Measurements from ENCODE around the gene ST7.

The ST7 gene

DNA sequence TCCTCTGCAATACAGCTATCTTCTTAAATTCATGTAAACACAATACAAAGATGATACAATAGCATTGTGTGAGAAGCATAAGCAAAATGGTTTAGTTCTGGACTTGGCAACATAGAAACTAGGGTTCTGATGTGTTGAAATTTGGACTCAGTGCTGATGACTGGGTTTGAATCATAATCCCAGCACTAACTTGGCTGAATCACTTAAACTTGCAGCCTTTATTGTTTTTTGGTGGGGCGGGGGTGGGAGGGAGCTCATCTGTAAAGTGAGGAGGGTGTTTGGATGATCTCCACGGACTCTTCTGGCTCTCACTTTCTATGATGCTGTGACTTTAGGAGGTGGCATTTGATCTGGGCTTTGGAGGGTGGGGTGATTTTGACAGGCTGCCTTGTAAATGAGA, 211.3 kb downstream of the ST7 start:
- no peak for DNase-seq

- no peak for DNase-seq
Observed at GRCh38 chr7:117165656-117166055, 212.4 kb downstream of the ST7 start.

GRCh38 chr7:117169907-117170306, 216.6 kb downstream of the ST7 start:
- DNase-seq, result no peak

DNA sequence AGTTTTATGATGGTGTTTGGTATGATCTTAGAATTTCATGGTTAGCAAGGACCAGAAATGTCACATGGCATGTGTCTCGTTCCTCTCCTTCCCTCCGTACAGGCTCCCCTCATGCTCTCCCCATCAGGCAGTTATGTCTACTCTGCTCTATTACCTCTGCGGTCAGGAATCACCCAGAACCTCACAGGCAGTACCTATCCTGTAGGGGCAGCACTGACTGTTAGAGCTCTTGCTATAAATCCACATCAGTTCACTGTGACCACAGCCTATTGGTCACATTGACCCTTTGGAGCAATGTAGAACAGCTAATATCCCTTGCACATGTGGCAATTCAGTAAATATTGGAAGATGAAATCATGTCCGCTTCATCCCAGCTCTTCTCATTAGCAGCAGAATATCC, 217.8 kb downstream of the ST7 start:
- DNase-seq, result no peak

- DNase-seq, result no peak
Observed at GRCh38 chr7:117172283-117172682, 219.0 kb downstream of the ST7 start.

GRCh38 chr7:117173035-117173770, 219.9 kb downstream of the ST7 start:
- DNase-seq, result no peak

- no peak for DNase-seq
Observed at GRCh38 chr7:117176206-117176605, 222.9 kb downstream of the ST7 start.

DNA sequence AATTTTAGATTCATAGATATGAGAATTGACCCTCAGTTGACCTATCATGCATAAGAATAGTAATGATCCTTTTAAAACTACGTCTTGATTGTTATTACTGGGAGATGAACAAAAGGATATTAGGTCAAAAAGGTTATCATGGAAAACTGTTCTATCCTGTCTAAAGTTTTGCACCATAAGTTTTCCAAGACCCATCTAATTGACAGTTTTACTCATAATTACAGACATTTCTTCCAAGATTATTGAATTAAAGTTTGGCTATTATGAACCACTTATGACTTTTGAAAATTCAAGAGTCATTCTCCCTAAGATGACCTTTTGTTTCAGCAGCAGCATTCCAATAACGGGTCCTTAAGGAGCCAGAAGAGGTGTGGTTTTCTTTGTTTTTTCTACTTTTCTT, 225.3 kb downstream of the ST7 start:
- DNase-seq, result no peak

GRCh38 chr7:117179701-117180100, 226.4 kb downstream of the ST7 start:
- DNase-seq, result no peak

DNA sequence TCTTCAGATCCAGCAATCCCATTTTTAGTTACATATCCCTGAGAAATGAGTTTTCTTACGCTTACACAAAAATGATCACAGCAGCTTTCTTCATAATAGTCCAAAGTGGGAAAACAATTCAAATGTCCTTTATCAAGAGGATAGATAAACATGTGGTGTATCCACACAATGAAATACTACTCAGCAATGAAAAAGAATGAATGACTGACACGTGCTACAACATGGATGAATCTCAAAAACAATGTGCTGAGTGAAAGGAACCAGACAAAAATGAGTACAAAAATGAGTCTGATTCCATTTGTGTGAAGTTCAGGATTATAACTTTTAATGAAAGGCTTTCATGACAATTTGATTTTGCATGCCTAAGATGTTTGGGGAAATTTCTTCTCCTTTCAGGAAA, 230.4 kb downstream of the ST7 start:
- DNase-seq, result no peak

DNA sequence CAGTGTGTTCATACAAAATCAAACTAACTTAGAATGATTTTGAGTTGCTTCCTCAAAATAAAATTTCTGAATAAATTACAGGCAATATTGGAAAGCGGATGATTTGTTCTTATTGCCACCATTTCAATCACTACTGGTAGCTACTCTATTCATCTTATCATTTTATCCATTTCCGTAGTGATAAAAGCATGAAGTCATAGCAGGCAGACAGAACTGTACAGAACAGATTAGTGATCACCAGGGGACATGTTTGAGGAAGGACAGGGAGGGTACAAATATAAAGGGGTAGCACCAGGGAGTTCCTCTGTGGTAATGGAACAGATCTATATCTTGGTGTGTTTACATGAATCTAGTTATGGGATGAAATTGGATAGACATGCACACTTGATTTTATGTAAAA, 231.1 kb downstream of the ST7 start:
- no peak for DNase-seq

GRCh38 chr7:117185124-117185523, 231.8 kb downstream of the ST7 start:
- DNase-seq, result no peak

GRCh38 chr7:117186218-117187010, 233.1 kb downstream of the ST7 start:
- no peak for DNase-seq

- DNase-seq, result no peak
Observed at GRCh38 chr7:117188376-117188775, 235.1 kb downstream of the ST7 start.

DNA sequence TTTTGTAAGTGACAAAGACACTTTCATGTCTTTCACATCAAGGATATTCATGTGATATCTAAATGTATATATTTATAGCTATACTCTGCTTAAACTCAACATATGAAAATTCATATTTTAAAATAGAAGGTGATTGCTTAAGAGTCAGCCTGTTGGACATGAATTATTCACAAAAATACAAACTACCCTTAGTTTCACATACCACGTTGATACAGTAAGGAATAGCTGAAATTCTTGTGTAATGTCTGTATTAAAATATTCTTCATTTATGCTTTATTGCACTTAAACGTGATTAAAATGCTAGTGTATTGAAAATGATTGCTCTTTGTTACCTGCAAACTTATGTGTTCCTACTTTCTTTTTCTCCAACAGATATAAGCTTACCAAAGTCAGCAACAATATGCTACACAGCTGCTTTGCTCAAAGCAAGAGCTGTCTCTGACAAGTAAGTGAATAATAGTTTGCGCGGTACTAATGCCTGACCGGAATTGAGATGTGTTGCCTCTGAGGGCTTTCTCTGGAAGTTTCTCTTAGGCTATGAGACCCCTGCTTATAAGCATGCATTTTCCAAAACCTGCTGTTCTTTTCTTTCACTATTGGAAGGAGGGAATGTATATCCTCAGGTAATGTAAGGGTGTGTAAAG, 235.8 kb downstream of the ST7 start:
- DNase-seq, result no peak

GRCh38 chr7:117190104-117190503, 236.8 kb downstream of the ST7 start:
- DNase-seq, result no peak

DNA sequence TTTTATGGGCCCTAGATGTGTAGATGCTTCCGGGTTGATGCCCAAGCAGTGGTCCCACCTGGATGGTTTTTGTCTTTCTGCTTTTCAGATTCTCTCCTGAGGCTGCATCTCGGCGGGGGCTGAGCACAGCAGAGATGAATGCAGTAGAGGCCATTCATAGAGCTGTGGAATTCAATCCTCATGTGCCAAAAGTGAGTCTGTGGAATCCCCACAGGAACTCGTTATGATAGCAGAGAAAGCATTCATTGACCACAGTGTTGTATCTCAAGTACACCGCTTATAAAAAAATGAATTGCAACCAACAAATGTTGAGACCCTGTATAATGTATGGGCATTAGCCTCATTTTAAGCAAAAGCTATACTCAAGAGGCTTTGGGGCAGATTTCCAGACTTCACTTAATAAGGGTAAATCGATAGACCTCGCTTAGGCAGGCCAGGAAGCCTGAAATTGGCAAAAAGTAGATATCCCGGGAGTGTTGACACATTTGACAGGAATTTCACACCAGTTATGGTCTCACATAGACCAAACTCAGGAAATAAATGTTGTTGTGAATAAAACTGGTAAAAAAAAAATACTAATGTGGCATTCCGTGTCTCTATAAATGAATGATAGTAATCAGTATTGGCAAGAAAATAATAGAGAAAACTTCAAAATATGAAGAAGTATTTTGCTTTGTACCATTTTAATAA, 237.6 kb downstream of the ST7 start:
- no peak for DNase-seq

GRCh38 chr7:117192108-117192507, 238.8 kb downstream of the ST7 start:
- no peak for DNase-seq

DNA sequence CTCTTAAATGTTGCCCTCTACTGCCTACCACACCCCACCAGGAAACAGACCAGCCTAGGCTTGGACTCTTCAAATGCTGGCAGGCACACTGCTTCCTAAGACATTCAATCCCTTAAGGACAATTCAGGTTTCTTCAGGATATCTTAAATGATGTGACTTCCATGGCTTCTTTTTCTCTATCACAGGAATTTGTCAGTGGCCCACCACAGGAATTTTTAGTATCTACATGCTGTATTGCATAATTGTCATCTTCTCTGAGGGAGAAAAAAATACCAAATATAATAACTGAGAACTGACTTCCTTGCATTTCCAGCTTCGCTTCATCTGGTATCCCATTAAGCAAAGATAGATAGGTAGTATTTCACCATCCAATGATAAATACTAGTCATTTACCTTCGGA, 240.3 kb downstream of the ST7 start:
- DNase-seq, result no peak

DNA sequence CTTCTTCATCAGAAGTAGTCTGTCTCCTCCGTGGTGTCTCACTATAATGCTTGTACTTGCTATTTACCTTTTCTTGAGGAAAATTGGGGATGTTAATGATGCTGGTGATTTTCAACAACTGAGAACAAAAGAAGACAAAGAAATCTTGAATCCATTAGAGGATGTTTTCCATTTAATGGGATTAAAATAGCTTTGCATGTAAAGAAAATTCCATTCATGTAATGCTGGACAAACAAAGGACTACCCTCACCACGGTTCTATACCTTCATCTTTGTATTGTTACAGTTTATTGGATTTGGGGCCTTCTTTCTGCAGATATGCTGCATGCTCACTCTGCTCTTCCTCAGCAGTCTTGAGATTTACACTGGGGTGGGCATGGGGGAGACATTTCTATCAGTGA, 241.1 kb downstream of the ST7 start:
- DNase-seq, result no peak

- no peak for DNase-seq
Observed at GRCh38 chr7:117195361-117196029, 242.2 kb downstream of the ST7 start.

- DNase-seq, result no peak
Observed at GRCh38 chr7:117200132-117200531, 246.8 kb downstream of the ST7 start.
